ENCODE results near the gene CNFN. TPM values are rescaled to one million over a fixed set of nuclear protein-coding genes. Genes with fewer than 3 reads are reported as not detected.

Gene CNFN, protein sequence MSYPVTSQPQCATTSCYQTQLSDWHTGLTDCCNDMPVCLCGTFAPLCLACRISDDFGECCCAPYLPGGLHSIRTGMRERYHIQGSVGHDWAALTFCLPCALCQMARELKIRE
- total RNA-seq, result 1.5 to 2.1 TPM (median 1.9 TPM) in 3 replicates

GRCh38 chr19:42389899-42390298 is at the start of gene CNFN:
CNFN (minus strand) TSS chr19:42390297; CDS start chr19:42389037, 1,260 bp downstream.
- Mint-ChIP-seq H3K27ac (no peak within 1 kb of the TSS), H3K4me3 (no peak within 1 kb of the TSS), H3K4me1 (peaks cover 7% of the 10 kb centered on the region), H3K36me3 (no peaks in the 10 kb centered on the region), H3K27me3 (ENCODE audit: low read depth) (peaks cover 50% of the 10 kb centered on the region), H3K9me3 (no peaks in the 10 kb centered on the region)
- DNase-seq (ENCODE audit: low spot score in 2 of 2, unreplicated experiment in 2 of 2), result no peak
- TF ChIP-seq, protein P1, sequence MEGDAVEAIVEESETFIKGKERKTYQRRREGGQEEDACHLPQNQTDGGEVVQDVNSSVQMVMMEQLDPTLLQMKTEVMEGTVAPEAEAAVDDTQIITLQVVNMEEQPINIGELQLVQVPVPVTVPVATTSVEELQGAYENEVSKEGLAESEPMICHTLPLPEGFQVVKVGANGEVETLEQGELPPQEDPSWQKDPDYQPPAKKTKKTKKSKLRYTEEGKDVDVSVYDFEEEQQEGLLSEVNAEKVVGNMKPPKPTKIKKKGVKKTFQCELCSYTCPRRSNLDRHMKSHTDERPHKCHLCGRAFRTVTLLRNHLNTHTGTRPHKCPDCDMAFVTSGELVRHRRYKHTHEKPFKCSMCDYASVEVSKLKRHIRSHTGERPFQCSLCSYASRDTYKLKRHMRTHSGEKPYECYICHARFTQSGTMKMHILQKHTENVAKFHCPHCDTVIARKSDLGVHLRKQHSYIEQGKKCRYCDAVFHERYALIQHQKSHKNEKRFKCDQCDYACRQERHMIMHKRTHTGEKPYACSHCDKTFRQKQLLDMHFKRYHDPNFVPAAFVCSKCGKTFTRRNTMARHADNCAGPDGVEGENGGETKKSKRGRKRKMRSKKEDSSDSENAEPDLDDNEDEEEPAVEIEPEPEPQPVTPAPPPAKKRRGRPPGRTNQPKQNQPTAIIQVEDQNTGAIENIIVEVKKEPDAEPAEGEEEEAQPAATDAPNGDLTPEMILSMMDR (IDR thresholded peaks at IDR 0.05; ENCODE audit: unreplicated experiment), result no peak

DNA sequence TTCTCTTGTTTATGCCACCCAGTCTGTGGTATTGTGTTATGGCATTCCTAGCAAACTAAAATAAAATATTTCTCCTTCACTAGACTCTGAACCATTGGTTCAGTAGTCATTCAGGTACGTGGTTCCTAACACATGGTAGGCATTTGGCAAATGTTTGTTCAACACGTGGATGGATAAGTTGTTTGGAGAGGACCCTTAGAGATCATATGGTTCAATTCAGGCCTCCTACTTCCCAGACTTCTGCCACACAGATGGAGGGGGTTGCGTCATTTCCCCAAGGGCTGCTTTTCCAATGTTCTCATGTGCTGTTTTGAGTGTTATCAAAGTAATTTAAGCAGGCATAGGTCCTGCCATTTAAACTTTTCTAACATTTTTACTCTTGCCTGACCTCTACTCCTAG is 45.9 kb upstream of the CNFN start:
- TF ChIP-seq, protein P1 (IDR thresholded peaks at IDR 0.05; ENCODE audit: unreplicated experiment), result no peak
- Mint-ChIP-seq H3K27me3 (ENCODE audit: low read depth) (no peaks in the 10 kb centered on the region), H3K27ac (no peak overlapping the region), H3K36me3 (no peaks in the 10 kb centered on the region), H3K4me1 (peaks cover 16% of the 10 kb centered on the region), H3K4me3 (no peak overlapping the region), H3K9me3 (no peaks in the 10 kb centered on the region)
- DNase-seq (ENCODE audit: low spot score in 2 of 2, unreplicated experiment in 2 of 2), result no peak

- TF ChIP-seq, protein P1 (IDR thresholded peaks at IDR 0.05; ENCODE audit: unreplicated experiment), result no peak
- Mint-ChIP-seq H3K27ac (no peak overlapping the region), H3K4me3 (no peak overlapping the region), H3K27me3 (ENCODE audit: low read depth) (no peaks in the 10 kb centered on the region), H3K4me1 (peaks cover 10% of the 10 kb centered on the region), H3K36me3 (no peaks in the 10 kb centered on the region), H3K9me3 (no peaks in the 10 kb centered on the region)
- DNase-seq (ENCODE audit: low spot score in 2 of 2, unreplicated experiment in 2 of 2), result no peak
These were observed 45.2 kb upstream of the CNFN start for GRCh38 chr19:42435316-42435715.

- peaks cover 11% of the 10 kb centered on the region for H3K4me1 Mint-ChIP-seq
These were observed 43.6 kb upstream of the CNFN start for GRCh38 chr19:42433503-42434260.

GRCh38 chr19:42431486-42431885 is 41.4 kb upstream of the CNFN start:
- Mint-ChIP-seq H3K9me3 (no peaks in the 10 kb centered on the region), H3K27ac (no peak overlapping the region), H3K36me3 (no peaks in the 10 kb centered on the region), H3K27me3 (ENCODE audit: low read depth) (no peaks in the 10 kb centered on the region), H3K4me1 (peaks cover 20% of the 10 kb centered on the region), H3K4me3 (no peak overlapping the region)
- TF ChIP-seq, protein P1 (IDR thresholded peaks at IDR 0.05; ENCODE audit: unreplicated experiment), result no peak
- DNase-seq (ENCODE audit: low spot score in 2 of 2, unreplicated experiment in 2 of 2), result no peak

More at GRCh38 chr19:42433503-42434260, 43.6 kb upstream of the CNFN start:
- Mint-ChIP-seq H3K4me3 (no peak overlapping the region), H3K36me3 (no peaks in the 10 kb centered on the region), H3K27ac (no peak overlapping the region), H3K9me3 (no peaks in the 10 kb centered on the region), H3K27me3 (ENCODE audit: low read depth) (no peaks in the 10 kb centered on the region)
- no peak for DNase-seq (ENCODE audit: low spot score in 2 of 2, unreplicated experiment in 2 of 2)
- TF ChIP-seq, protein P1 (IDR thresholded peaks at IDR 0.05; ENCODE audit: unreplicated experiment), result no peak
